ENCODE results near the gene RAP1GDS1.

- TF ChIP-seq, protein P1, sequence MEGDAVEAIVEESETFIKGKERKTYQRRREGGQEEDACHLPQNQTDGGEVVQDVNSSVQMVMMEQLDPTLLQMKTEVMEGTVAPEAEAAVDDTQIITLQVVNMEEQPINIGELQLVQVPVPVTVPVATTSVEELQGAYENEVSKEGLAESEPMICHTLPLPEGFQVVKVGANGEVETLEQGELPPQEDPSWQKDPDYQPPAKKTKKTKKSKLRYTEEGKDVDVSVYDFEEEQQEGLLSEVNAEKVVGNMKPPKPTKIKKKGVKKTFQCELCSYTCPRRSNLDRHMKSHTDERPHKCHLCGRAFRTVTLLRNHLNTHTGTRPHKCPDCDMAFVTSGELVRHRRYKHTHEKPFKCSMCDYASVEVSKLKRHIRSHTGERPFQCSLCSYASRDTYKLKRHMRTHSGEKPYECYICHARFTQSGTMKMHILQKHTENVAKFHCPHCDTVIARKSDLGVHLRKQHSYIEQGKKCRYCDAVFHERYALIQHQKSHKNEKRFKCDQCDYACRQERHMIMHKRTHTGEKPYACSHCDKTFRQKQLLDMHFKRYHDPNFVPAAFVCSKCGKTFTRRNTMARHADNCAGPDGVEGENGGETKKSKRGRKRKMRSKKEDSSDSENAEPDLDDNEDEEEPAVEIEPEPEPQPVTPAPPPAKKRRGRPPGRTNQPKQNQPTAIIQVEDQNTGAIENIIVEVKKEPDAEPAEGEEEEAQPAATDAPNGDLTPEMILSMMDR (IDR thresholded peaks at IDR 0.05), result no peak
- no peak for TF ChIP-seq ZFX (IDR thresholded peaks at IDR 0.05; ENCODE audit: borderline replicate concordance)
These were observed 97.6 kb downstream of the RAP1GDS1 start for GRCh38 chr4:98358630-98359248.
